ENCODE results near the gene IRAK3.

Gene IRAK3

GRCh38 chr12:66287275-66287674, 98.3 kb downstream of the IRAK3 start:
- TF ChIP-seq, protein P1, sequence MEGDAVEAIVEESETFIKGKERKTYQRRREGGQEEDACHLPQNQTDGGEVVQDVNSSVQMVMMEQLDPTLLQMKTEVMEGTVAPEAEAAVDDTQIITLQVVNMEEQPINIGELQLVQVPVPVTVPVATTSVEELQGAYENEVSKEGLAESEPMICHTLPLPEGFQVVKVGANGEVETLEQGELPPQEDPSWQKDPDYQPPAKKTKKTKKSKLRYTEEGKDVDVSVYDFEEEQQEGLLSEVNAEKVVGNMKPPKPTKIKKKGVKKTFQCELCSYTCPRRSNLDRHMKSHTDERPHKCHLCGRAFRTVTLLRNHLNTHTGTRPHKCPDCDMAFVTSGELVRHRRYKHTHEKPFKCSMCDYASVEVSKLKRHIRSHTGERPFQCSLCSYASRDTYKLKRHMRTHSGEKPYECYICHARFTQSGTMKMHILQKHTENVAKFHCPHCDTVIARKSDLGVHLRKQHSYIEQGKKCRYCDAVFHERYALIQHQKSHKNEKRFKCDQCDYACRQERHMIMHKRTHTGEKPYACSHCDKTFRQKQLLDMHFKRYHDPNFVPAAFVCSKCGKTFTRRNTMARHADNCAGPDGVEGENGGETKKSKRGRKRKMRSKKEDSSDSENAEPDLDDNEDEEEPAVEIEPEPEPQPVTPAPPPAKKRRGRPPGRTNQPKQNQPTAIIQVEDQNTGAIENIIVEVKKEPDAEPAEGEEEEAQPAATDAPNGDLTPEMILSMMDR (IDR thresholded peaks at IDR 0.05; ENCODE audit: control insufficient read depth, extremely low read depth, insufficient read depth), result no peak
- no peak for DNase-seq (ENCODE audit: low read depth)
- H3K4me3 ChIP-seq (ENCODE audit: low read depth, low read length), result no peak overlapping the region

DNA sequence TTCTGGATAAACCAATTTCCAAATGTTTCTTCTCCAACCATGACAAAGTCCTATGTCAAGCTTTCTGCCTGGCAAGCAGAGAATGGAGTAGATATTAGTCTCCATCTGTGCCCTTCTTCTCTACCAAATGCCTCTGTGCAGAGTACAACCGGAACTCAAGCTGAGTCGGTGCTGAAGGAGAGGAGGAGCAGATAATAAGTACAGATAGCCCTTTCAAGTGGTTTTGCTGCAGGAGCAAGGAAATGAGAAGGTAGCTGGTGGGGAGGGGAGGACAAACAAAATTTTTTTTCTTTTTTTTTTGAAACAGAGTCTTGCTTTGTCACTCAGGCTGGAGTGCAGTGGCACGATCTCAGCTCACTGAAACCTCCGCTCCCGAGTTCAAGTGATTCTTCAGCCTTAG, 99.1 kb downstream of the IRAK3 start:
- no peak overlapping the region for H3K4me3 ChIP-seq (ENCODE audit: low read depth, low read length)
- TF ChIP-seq, protein P1 (IDR thresholded peaks at IDR 0.05; ENCODE audit: control insufficient read depth, extremely low read depth, insufficient read depth), result no peak
- no peak for DNase-seq (ENCODE audit: low read depth)

DNA sequence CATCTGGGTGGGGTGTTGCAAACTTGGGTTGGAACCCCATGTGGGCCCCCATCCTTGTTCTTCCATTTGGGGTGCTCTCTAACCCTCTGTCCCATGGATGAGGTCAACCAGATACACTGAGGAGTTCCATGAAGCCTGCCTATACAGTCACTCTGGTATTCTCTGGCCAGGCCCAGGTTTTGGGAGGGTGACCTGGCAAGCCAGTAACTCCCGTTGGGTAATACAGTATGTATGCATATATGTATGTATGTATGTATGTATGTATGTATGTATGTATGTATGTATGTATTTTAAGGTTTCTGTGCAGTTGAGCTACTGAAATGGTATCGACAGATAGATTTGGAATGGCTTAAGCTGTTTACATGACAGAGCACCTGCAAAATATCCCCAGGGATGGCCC, 100.5 kb downstream of the IRAK3 start:
- H3K4me3 ChIP-seq (ENCODE audit: low read depth, low read length), result no peak overlapping the region
- no peak for DNase-seq (ENCODE audit: low read depth)
- TF ChIP-seq, protein P1 (IDR thresholded peaks at IDR 0.05; ENCODE audit: control insufficient read depth, extremely low read depth, insufficient read depth), result no peak

GRCh38 chr12:66290716-66291200, 101.7 kb downstream of the IRAK3 start:
- H3K4me3 ChIP-seq (ENCODE audit: low read depth, low read length), result no peak overlapping the region
- TF ChIP-seq, protein P1 (IDR thresholded peaks at IDR 0.05; ENCODE audit: control insufficient read depth, extremely low read depth, insufficient read depth), result no peak
- DNase-seq (ENCODE audit: low read depth), result no peak

DNA sequence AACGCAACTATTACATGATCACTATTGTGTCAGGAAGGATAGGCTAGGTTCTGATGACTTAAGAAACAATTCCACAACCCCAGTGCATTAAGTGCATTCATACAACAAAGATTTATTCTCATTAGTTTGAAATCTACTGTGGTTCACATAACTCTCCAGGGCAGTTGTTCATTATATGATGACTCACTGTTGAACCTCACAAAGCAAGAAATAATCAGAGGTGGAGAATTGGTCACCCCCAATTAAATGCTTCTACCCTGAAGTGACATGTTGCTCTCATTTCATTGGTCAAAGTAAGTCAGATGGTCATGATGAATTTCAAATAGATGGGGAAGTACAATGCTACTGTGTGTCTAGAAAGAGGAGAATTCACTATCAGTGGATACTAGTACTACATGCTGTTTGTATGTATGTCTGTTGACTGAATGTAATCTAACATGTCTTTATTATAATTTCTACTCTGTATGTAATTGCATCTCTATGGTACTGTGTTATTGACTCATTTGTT, 107.2 kb downstream of the IRAK3 start:
- H3K4me3 ChIP-seq (ENCODE audit: low read depth, low read length), result no peak overlapping the region
- no peak for DNase-seq (ENCODE audit: low read depth)
- TF ChIP-seq, protein P1 (IDR thresholded peaks at IDR 0.05; ENCODE audit: control insufficient read depth, extremely low read depth, insufficient read depth), result no peak

- DNase-seq (ENCODE audit: low read depth), result no peak
- H3K4me3 ChIP-seq (ENCODE audit: low read depth, low read length), result no peak overlapping the region
- TF ChIP-seq, protein P1 (IDR thresholded peaks at IDR 0.05; ENCODE audit: control insufficient read depth, extremely low read depth, insufficient read depth), result no peak
These were observed 108.1 kb downstream of the IRAK3 start for GRCh38 chr12:66297080-66297479.

DNA sequence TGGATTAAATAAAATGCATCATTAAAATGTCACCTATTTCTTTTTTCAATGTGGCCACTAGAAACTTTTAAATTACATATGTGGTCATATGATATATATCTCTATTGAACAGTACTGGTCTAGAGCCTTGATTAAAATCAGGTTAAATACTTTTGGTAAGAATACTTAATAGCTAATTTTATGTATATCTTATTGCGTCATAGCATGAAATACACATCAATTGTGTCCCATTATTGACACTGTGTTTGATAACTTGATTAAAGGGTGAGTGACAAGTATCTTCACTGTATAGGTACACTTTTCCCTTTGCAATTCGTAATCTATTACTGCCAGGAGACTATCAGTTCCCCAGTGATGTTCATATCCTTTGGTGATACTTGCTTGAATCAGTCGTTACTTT, 108.9 kb downstream of the IRAK3 start:
- no peak for DNase-seq (ENCODE audit: low read depth)
- no peak overlapping the region for H3K4me3 ChIP-seq (ENCODE audit: low read depth, low read length)
- TF ChIP-seq, protein P1 (IDR thresholded peaks at IDR 0.05; ENCODE audit: control insufficient read depth, extremely low read depth, insufficient read depth), result no peak
